HG02763 (cell line): ENCODE data around the gene RAI14.

Experiments
- ATAC-seq: cut with Tn5 transposase; IDR thresholded peaks from one replicate; pipeline ENCODE4 v1.9.1; 2021; ENCODE audit warnings: mild to moderate bottlenecking, moderate library complexity; ENCODE audit not compliant: unreplicated experiment

Gene RAI14

DNA sequence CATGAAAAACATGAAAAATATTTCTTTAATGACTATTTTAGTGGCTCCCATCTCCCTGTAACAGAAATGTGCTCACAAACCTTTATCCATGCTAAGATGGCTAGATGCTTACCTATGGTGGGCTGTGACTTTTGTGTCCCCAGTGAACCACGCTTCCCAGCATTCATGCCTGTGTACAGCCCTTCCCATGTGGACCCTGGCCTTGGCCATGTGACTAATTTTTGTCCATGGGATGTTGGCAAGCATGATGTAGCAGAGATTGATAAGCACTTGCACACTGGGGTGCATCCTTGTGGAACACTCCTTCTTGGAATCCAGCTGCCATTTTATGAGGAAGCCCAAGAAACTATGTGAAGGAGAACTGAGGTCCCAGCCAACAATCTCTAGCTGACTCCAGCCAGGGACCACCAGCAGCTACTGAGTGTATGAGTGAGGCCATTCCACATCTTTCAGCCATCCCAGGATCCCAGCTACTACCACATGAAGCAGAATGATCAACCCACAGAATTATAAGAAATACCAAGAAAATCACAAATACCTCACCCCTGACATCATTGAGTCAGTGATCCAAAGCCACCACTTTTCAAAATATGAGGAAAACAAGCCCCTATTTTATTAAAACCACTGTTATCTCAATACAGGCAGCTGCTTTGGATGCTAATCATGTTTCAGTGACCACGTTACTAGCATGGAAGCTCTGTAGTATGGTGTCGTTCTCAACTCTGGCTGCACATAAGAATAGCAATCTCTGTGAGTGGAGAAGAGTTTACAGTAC is 16.1 kb upstream of the RAI14 start:
- ATAC-seq: no peak

- ATAC-seq: no peak
These were observed 7.9 kb upstream of the RAI14 start for GRCh38 chr5:34648039-34648839.

DNA sequence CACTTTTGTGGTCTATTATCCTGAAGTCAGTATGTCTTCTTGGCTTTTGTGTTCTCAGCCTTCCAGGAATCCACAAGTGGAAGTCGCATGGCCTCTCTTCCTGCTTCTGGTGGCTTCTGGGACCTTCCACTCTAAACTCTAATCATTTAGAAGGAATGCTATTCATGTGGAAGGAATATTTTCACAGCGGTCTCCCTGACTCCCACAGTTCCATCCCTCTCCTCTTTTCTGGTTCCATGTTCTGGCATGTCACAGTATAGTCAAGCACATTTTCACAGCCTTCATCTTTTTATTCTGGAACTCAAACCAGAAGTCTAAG is 7.3 kb upstream of the RAI14 start:
- ATAC-seq: no peak

- no peak for ATAC-seq
These were observed 4.3 kb upstream of the RAI14 start for GRCh38 chr5:34651791-34652190.

DNA sequence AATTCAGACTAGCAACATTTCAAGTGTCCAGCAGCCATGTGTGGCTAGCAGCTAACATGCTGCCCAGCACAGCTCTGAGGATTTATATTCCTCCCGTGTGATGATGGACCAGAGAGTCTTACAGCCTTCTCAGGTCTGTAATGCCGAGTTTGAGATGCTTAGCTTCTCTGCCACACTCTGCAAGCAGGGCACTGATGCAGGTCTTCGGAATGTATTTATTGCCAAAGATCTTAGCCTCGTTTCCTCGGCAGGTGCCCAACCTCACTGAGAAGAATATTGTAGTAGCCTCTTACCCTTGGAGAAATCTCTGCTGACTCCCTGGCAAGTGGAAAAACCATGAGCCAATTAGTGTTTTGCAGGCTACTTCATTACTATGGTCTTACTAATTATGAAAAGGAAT is 3.7 kb upstream of the RAI14 start:
- ATAC-seq: no peak

- no peak for ATAC-seq
These were observed 3.2 kb upstream of the RAI14 start for GRCh38 chr5:34652914-34653313.

DNA sequence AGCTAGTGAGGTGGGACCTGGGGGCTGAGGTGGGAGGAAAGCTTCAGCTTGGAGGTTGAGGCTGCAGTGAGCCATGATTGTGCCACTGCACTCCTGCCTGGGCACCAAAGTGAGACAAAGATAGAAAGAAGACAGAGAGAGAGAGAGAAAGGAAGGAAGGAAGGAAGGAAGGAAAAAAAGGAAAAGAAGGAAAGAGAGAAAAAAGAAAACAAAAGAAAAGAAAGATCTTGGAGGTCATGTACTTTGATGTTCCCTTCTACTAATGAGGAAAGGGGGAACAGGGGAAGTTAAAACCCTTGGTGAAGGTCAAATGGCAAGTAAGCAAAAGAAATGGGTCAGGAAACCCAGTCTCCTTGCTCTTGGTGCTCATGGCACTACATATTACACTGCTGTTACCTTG is 2.4 kb upstream of the RAI14 start:
- ATAC-seq: no peak

- no peak for ATAC-seq
These were observed 655 bp upstream of the RAI14 start for GRCh38 chr5:34655354-34655991.

DNA sequence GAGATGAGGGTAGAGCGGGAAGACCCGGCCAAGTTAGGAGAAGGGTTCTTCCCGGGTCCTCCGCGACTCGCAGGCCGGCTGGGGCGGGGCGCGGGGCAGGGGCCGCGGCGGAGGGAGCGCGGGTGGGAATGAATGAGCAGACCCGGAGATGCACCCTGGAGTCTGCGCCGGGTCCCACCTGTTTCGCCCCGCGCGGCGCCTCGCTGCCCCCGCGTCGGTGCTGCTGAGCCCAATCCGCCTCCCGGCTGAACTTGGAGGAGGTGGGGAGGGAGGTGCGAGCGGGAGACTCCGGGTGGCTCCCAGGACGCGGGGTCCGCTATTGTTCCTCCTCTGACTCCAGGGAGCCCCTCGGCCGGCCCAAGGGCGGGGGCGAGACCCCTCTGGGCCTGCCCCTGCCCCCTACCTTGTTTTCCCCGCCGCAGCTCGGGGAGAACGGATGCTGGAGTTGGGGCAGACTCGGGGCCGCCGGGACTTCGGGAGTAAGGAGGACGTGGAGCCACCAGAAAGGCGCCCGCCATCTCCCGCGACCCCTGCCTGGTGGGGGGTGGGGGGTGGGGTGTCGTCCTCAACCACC is 659 bp downstream of the RAI14 start:
- no peak for ATAC-seq

- no peak for ATAC-seq
These were observed 1.3 kb downstream of the RAI14 start for GRCh38 chr5:34657274-34657921.

DNA sequence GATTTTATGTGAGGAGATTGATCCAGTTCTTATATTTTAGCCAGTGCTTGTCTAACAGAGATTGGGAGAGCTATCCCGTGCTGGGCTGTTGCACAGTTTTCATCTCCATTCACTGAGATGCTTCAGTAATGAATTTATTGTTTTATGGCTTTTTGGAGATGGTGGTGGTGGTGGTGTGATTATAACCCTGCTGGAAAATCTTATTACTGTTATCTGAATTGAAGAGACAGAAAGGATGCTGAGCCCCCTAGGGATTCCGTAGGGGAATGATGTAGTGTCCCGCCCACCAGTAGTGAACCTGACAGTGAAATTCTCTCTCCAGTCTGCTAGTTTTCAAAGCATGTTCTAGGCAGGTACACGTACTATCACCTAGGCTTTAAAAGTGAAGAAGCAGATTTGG is 1.9 kb downstream of the RAI14 start:
- ATAC-seq: no peak

DNA sequence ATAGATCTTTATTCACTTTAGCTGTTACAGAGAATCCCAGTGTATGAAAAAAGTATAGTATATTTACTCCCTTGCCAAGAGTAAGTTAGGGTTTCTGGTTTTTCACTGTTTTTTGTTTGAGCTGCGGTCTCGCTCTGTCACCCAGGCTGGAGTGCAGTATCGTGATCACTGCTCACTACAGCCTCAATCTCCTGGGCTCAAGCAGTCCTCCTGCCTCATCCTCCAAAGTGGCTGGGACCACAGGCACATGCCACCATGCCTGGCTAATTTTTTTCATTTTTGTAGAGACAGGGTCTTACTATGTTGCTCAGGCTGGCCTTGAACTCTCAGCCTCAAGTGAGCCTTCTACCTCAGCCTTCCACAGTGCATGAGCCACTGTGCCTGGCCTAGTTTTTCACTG is 3.0 kb downstream of the RAI14 start:
- no peak for ATAC-seq

DNA sequence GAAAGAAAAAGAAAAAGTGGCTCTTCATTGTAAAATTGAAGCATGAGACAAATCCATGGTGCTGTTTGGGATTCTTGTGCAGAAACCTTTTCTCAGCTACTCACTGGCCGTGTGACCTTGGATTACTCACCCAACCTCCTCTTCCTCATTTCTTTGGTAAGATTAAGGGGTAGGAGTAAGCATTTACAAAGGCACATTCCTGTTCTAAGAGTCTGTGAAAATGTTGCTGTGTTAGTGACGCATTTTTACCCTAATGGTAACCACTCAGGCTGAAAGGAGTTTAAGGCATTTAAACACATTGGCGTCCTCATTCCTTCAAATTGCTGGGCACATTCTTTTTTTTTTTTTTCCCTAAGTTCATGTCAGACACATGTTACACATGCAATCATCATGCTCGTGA is 4.3 kb downstream of the RAI14 start:
- no peak for ATAC-seq

- no peak for ATAC-seq
These were observed 7.8 kb downstream of the RAI14 start for GRCh38 chr5:34663771-34664496.

DNA sequence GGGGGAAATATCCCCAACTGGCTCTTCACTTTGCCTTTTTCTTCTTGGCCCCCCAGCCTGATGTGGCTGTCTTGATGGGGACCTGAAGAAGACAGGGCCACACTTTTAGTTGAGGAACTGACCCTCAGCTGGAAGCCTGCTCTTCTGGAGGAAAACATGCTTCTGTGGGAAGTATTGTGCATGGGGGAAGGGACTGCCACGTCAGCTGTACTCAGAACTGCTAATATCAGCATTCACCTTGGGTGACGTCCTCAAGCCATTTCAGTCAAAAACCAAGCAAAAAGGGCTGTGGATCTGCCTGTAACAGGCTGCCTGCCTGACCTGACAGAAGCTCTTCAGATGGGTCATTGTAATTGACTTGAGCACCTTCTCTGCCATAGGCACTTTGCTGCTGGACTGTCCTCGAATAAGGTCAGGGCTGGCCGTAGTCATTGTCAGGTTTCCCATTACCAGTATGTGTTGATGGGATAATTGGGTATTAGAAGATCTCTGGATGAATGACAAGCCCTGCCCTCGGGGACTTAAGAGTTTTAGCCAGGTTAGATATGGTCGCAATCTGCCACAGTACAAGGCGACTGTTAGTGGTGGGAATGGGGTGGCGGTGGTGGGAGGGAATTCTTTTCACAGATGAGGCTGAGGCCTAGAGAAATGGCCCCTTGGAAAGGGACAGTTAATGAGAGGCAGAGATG is 10.4 kb downstream of the RAI14 start:
- ATAC-seq: no peak

DNA sequence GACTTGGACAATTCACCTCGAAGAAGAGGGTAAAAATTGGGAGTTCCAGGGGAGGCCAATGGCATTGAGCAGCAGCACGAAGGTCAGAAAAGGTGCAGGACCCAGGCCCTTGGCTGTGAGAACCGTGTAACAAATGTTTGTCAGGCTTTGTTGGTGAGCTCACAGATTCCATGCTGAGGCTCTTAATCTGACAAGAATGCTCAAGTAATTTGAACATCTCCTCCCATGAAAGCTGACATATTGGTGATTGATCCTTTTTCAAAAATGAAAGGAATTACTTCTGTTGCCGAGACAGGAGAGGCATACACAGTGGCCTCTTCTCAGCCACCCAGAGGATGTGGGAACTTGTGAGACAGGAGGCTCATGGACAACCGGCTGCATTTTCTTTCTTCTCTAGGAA is 11.6 kb downstream of the RAI14 start:
- no peak for ATAC-seq

- no peak for ATAC-seq
These were observed 13.9 kb downstream of the RAI14 start for GRCh38 chr5:34669931-34670516.

GRCh38 chr5:34672196-34672595 is 16.1 kb downstream of the RAI14 start:
- no peak for ATAC-seq

GRCh38 chr5:34673463-34674125 is 17.5 kb downstream of the RAI14 start:
- ATAC-seq: no peak
